Endodermal cell (in vitro differentiated cells): ENCODE results near the gene METTL23. TPM values are rescaled to one million over a fixed set of nuclear protein-coding genes. Genes with fewer than 3 reads are reported as not detected.
A peak's percentile ranks its signal among the peaks of the same experiment; 100 is the strongest.

ENCODE experiments used
- DNase-seq: peaks from one replicate; pipeline ENCODE4 v3.0.0-alpha.2; 2017
- H3K27ac ChIP-seq: 2 replicates; pipeline ENCODE4 v1.5.1; 2013; ENCODE audit warnings: mild to moderate bottlenecking, low read depth, low read length, moderate library complexity
- H3K27me3 ChIP-seq: 2 replicates; pipeline ENCODE4 v1.6.1; 2013; ENCODE audit warnings: mild to moderate bottlenecking, low read length, moderate library complexity; ENCODE audit not compliant: insufficient read depth, control insufficient read depth, poor library complexity, severe bottlenecking
- H3K36me3 ChIP-seq: 2 replicates; pipeline ENCODE4 v1.7.0; 2013; ENCODE audit warnings: mild to moderate bottlenecking, low read length, moderate library complexity; ENCODE audit not compliant: control insufficient read depth, insufficient read depth
- H3K4me1 ChIP-seq: one replicate; pipeline ENCODE4 v1.7.0; 2013; ENCODE audit warnings: low read length; ENCODE audit not compliant: control insufficient read depth, insufficient read depth
- H3K4me3 ChIP-seq: 2 replicates; pipeline ENCODE4 v1.5.1; 2013; ENCODE audit warnings: mild to moderate bottlenecking, low read length, moderate library complexity
- H3K9ac ChIP-seq: 2 replicates; pipeline ENCODE4 v1.6.1; 2013; ENCODE audit warnings: mild to moderate bottlenecking, low read length, moderate library complexity; ENCODE audit not compliant: poor library complexity, severe bottlenecking; ENCODE audit errors: extremely low read depth
- H3K9me3 ChIP-seq: 2 replicates; pipeline ENCODE4 v1.6.1; 2013; ENCODE audit warnings: mild to moderate bottlenecking, low read length, moderate library complexity; ENCODE audit not compliant: control insufficient read depth
- H3K27ac Mint-ChIP-seq: 2 replicates; pipeline ENCODE4 v1.8.0; 2020; ENCODE audit warnings: mixed read lengths
- H3K27me3 Mint-ChIP-seq: 2 replicates; pipeline ENCODE4 v1.8.0; 2021; ENCODE audit warnings: mild to moderate bottlenecking, mixed read lengths; ENCODE audit not compliant: insufficient read depth
- H3K36me3 Mint-ChIP-seq: 2 replicates; pipeline ENCODE4 v1.8.0; 2020; ENCODE audit warnings: low read depth, mixed read lengths
- H3K4me1 Mint-ChIP-seq: 2 replicates; pipeline ENCODE4 v1.8.0; 2020; ENCODE audit warnings: mixed read lengths
- H3K4me3 Mint-ChIP-seq: 2 replicates; pipeline ENCODE4 v1.8.0; 2020; ENCODE audit warnings: mild to moderate bottlenecking, moderate library complexity, mixed read lengths
- H3K9me3 Mint-ChIP-seq: 2 replicates; pipeline ENCODE4 v1.8.0; 2020; ENCODE audit warnings: mild to moderate bottlenecking, mixed read lengths
- WGBS, 2 experiments: methylation state at CpG; one replicate each; pipeline versions ENCODE4 v1.1.5 to v1.1.7; 2013; ENCODE audit warnings: missing lambda C conversion rate in 2 of 2, mixed read lengths in 1 of 2; ENCODE audit not compliant: insufficient coverage in 1 of 2, insufficient read length in 1 of 2; 5-methylcytosine and 5-hydroxymethylcytosine counted together
- total RNA-seq, 2 donors: library from RNA; stranded (reverse); fragmentation: NEBNext Ultra II Directional in 1 of 2; extraction: Animal tissue kit (Norgen Biotek cat#: 25700) in 1 of 2; gene quantifications; 2 replicates in 1 of 2; 3 replicates in 1 of 2; pipeline ENCODE4 v1.2.1, GENCODE V29; 2021
- TF ChIP-seq, protein P1 (sequence below): fragments of 200-600 bp; sonication (generic); conservative IDR thresholded peaks from 2 replicates; pipeline ENCODE4 v1.5.0; 2021; ENCODE audit warnings: antibody characterized with exemption, mild to moderate bottlenecking

Gene METTL23
- total RNA-seq, 2 donors from 2014 or later, result 31.3 to 39.9 TPM

GRCh38 chr17:76747716-76748363 lies 21.2 kb downstream of the METTL23 start:
- Histone ChIP-seq H3K4me1 (no peaks in the 10 kb centered on the region), H3K36me3 (peaks cover 62% of the 10 kb centered on the region), H3K9ac (no peak overlapping the region), H3K27ac (peak overlapping the region; percentile 36), H3K27me3 (no peaks in the 10 kb centered on the region), H3K4me3 (no peak overlapping the region), H3K9me3 (peaks cover 20% of the 10 kb centered on the region)
- peaks cover 63% of the 10 kb centered on the region for H3K36me3 Mint-ChIP-seq
- no peak for DNase-seq
- no peaks in the 10 kb centered on the region for H3K9me3 Mint-ChIP-seq
- H3K27me3 Mint-ChIP-seq, result no peaks in the 10 kb centered on the region
- H3K4me3 Mint-ChIP-seq, result no peak overlapping the region
- H3K4me1 Mint-ChIP-seq, result no peaks in the 10 kb centered on the region
- H3K27ac Mint-ChIP-seq, result no peak overlapping the region
- WGBS, 2 experiments, result 88 to 95% methylated on average over 7 to 9 of the region's 9 CpGs
- TF ChIP-seq, protein P1, sequence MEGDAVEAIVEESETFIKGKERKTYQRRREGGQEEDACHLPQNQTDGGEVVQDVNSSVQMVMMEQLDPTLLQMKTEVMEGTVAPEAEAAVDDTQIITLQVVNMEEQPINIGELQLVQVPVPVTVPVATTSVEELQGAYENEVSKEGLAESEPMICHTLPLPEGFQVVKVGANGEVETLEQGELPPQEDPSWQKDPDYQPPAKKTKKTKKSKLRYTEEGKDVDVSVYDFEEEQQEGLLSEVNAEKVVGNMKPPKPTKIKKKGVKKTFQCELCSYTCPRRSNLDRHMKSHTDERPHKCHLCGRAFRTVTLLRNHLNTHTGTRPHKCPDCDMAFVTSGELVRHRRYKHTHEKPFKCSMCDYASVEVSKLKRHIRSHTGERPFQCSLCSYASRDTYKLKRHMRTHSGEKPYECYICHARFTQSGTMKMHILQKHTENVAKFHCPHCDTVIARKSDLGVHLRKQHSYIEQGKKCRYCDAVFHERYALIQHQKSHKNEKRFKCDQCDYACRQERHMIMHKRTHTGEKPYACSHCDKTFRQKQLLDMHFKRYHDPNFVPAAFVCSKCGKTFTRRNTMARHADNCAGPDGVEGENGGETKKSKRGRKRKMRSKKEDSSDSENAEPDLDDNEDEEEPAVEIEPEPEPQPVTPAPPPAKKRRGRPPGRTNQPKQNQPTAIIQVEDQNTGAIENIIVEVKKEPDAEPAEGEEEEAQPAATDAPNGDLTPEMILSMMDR, result no peak

GRCh38 chr17:76748657-76749056 lies 22.0 kb downstream of the METTL23 start:
- peaks cover 63% of the 10 kb centered on the region for H3K36me3 ChIP-seq
- no peak for DNase-seq
- no peaks in the 10 kb centered on the region for H3K9me3 Mint-ChIP-seq
- H3K4me3 ChIP-seq, result no peak overlapping the region
- no peaks in the 10 kb centered on the region for H3K27me3 Mint-ChIP-seq
- H3K4me1 ChIP-seq, result no peaks in the 10 kb centered on the region
- no peaks in the 10 kb centered on the region for H3K27me3 ChIP-seq
- H3K27ac Mint-ChIP-seq, result no peak overlapping the region
- 94 to 100% methylated on average over 1 of the region's 1 CpG for WGBS, 2 experiments
- peaks cover 67% of the 10 kb centered on the region for H3K36me3 Mint-ChIP-seq
- H3K4me3 Mint-ChIP-seq, result no peak overlapping the region
- peaks cover 20% of the 10 kb centered on the region for H3K9me3 ChIP-seq
- no peak overlapping the region for H3K27ac ChIP-seq
- TF ChIP-seq, protein P1, result no peak
- no peaks in the 10 kb centered on the region for H3K4me1 Mint-ChIP-seq
- H3K9ac ChIP-seq, result no peak overlapping the region

- no peaks in the 10 kb centered on the region for H3K4me1 Mint-ChIP-seq
- no peak overlapping the region for H3K27ac Mint-ChIP-seq
- H3K27me3 Mint-ChIP-seq, result no peaks in the 10 kb centered on the region
- no peaks in the 10 kb centered on the region for H3K9me3 Mint-ChIP-seq
- no peaks in the 10 kb centered on the region for H3K27me3 ChIP-seq
- no peak for DNase-seq
- H3K27ac ChIP-seq, result no peak overlapping the region
- H3K4me3 ChIP-seq, result no peak overlapping the region
- 100% methylated on average over 1 of the region's 3 CpGs; no CpG with 5 or more reads in 1 of the 2 experiments for WGBS, 2 experiments
- peaks cover 4% of the 10 kb centered on the region for H3K9me3 ChIP-seq
- peaks cover 47% of the 10 kb centered on the region for H3K36me3 ChIP-seq
- no peak overlapping the region for H3K4me3 Mint-ChIP-seq
- no peak overlapping the region for H3K9ac ChIP-seq
- H3K4me1 ChIP-seq, result no peaks in the 10 kb centered on the region
- peaks cover 45% of the 10 kb centered on the region for H3K36me3 Mint-ChIP-seq
- TF ChIP-seq, protein P1, result no peak
These were observed 24.9 kb downstream of the METTL23 start for GRCh38 chr17:76751416-76751993.
